GM21723 (cell line): ENCODE data around the gene ZNF26.

ENCODE experiments used
- ATAC-seq: cut with Tn5 transposase; IDR thresholded peaks from one replicate; pipeline ENCODE4 v1.9.1; 2021; ENCODE audit warnings: mild to moderate bottlenecking, moderate library complexity; ENCODE audit not compliant: unreplicated experiment

Gene ZNF26

GRCh38 chr12:133058203-133059113 is 72.3 kb downstream of the ZNF26 start:
- no peak for ATAC-seq

DNA sequence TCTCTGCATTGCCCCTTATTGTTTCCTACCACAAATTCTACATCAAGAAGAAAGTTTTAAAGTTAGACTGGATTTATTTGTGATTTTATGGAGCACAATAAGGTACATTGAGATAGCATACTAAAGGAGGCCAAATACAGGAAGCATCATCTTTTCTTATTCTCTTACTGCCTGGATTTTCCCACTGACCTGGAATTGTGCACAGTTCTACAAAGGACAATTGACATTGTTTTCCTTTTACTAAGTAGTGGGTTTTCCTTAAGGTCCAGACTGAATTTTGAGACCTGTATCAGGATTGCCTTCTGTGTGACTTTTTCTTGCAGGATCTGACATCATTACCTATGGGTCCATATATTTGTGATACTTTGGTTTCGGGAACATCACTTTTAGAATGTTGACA is 75.8 kb downstream of the ZNF26 start:
- no peak for ATAC-seq

GRCh38 chr12:133063556-133063955 is 77.4 kb downstream of the ZNF26 start:
- ATAC-seq, result no peak

- ATAC-seq, result no peak
Observed at GRCh38 chr12:133073836-133074235, 87.7 kb downstream of the ZNF26 start.
